OCI-LY3 (cell line): ENCODE measurements around the gene RETREG1.

Experiments
- H2AFZ ChIP-seq: fragments of 200-600, 300-600 bp; shearing (Covaris generic); 2 replicates; pipeline ENCODE4 v1.6.0; 2014; ENCODE audit warnings: antibody characterized with exemption, low read depth, low read length
- H3K27ac ChIP-seq: fragments of 200-600, 300-600 bp; sonication (generic); 2 replicates; pipeline ENCODE4 v1.5.1; 2014; ENCODE audit warnings: mild to moderate bottlenecking, low read length, moderate library complexity, mixed read lengths
- H3K27me3 ChIP-seq: fragments of 200-600, 300-600 bp; sonication (generic); 2 replicates; pipeline ENCODE4 v1.6.1; 2014; ENCODE audit warnings: low read depth, low read length, mixed read lengths
- H3K36me3 ChIP-seq: fragments of 200-600, 300-600 bp; sonication (generic); replicated peaks from 2 replicates; pipeline ENCODE3; 2014; ENCODE audit warnings: low read depth, low read length, mixed read lengths
- H3K4me1 ChIP-seq: fragments of 300-600, 200-600 bp; sonication (generic); 2 replicates; pipeline ENCODE4 v1.6.1; 2014; ENCODE audit warnings: low read length, mixed read lengths
- H3K4me2 ChIP-seq: fragments of 200-600, 300-600 bp; sonication (generic); 2 replicates; pipeline ENCODE4 v1.6.1; 2014; ENCODE audit warnings: low read length, mixed read lengths
- H3K4me3 ChIP-seq: fragments of 300-600, 200-600 bp; sonication (generic); 2 replicates; pipeline ENCODE4 v1.5.1; 2014; ENCODE audit warnings: antibody characterized with exemption, mild to moderate bottlenecking, low read length, moderate library complexity
- H3K79me2 ChIP-seq: fragments of 300-600, 200-600 bp; shearing (Covaris generic); 2 replicates; pipeline ENCODE4 v1.6.1; 2014; ENCODE audit warnings: mild to moderate bottlenecking, low read length, mixed read lengths
- H3K9ac ChIP-seq: fragments of 300-600, 200-600 bp; shearing (Covaris generic); 2 replicates; pipeline ENCODE4 v1.6.0; 2014; ENCODE audit warnings: mild to moderate bottlenecking, low read length, moderate library complexity
- H3K9me3 ChIP-seq: fragments of 200-600, 300-600 bp; shearing (Covaris generic); 2 replicates; pipeline ENCODE4 v1.6.1; 2014; ENCODE audit warnings: low read length, mixed read lengths; ENCODE audit not compliant: insufficient read depth
- H4K20me1 ChIP-seq: fragments of 200-600, 300-600 bp; sonication (generic); 2 replicates; pipeline ENCODE4 v1.6.1; 2016; ENCODE audit warnings: low read length, mixed read lengths; ENCODE audit not compliant: insufficient read depth
- CTCF ChIP-seq: fragments of 200-600, 300-600 bp; sonication (generic); IDR thresholded peaks from 2 replicates; pipeline ENCODE4 v1.5.1; 2014; ENCODE audit warnings: antibody characterized with exemption, low read length, low read depth
- EZH2phosphoT487 ChIP-seq: fragments of 200-600 bp; shearing (Covaris generic); IDR thresholded peaks from 2 replicates; pipeline ENCODE4 v1.6.1; 2018; ENCODE audit warnings: antibody characterized with exemption, mixed run types, low read depth

The RETREG1 gene

GRCh38 chr5:16554110-16554509, 62.7 kb downstream of the RETREG1 start:
- Histone ChIP-seq H3K79me2 (no peaks in the 10 kb centered on the region), H3K4me3 (no peak overlapping the region), H3K27ac (no peak overlapping the region), H3K27me3 (no peaks in the 10 kb centered on the region), H3K4me2 (no peak overlapping the region), H3K9ac (no peak overlapping the region), H3K36me3 (no peaks in the 10 kb centered on the region), H3K9me3 (no peaks in the 10 kb centered on the region), H2AFZ (no peak overlapping the region), H4K20me1 (no peaks in the 10 kb centered on the region), H3K4me1 (peaks cover 9% of the 10 kb centered on the region; the same call in 1 of the 2 replicates)
- TF ChIP-seq CTCF (no peak), EZH2phosphoT487 (no peak)

GRCh38 chr5:16552666-16553343, 64.0 kb downstream of the RETREG1 start:
- no peaks in the 10 kb centered on the region for H3K27me3 ChIP-seq
- H4K20me1 ChIP-seq = no peaks in the 10 kb centered on the region
- H3K79me2 ChIP-seq = no peaks in the 10 kb centered on the region
- no peaks in the 10 kb centered on the region for H3K9me3 ChIP-seq
- no peak overlapping the region for H3K4me2 ChIP-seq
- H3K4me1 ChIP-seq = peaks cover 9% of the 10 kb centered on the region; the same call in 1 of the 2 replicates
- H3K27ac ChIP-seq = no peak overlapping the region
- no peak overlapping the region for H2AFZ ChIP-seq
- TF ChIP-seq EZH2phosphoT487 = no peak
- peak; percentile 67 for TF ChIP-seq CTCF
- no peak overlapping the region for H3K4me3 ChIP-seq
- H3K36me3 ChIP-seq = no peaks in the 10 kb centered on the region
- no peak overlapping the region for H3K9ac ChIP-seq

- H4K20me1 ChIP-seq = no peaks in the 10 kb centered on the region
- H3K27me3 ChIP-seq = no peaks in the 10 kb centered on the region
- no peak overlapping the region for H2AFZ ChIP-seq
- H3K4me3 ChIP-seq = no peak overlapping the region
- peaks cover 9% of the 10 kb centered on the region; the same call in 1 of the 2 replicates for H3K4me1 ChIP-seq
- no peaks in the 10 kb centered on the region for H3K9me3 ChIP-seq
- no peak overlapping the region for H3K4me2 ChIP-seq
- H3K36me3 ChIP-seq = no peaks in the 10 kb centered on the region
- no peak for TF ChIP-seq CTCF
- TF ChIP-seq EZH2phosphoT487 = no peak
- no peak overlapping the region for H3K9ac ChIP-seq
- H3K27ac ChIP-seq = no peak overlapping the region
- no peaks in the 10 kb centered on the region for H3K79me2 ChIP-seq
These were observed 65.2 kb downstream of the RETREG1 start for GRCh38 chr5:16551628-16552027.

GRCh38 chr5:16550316-16550952, 66.4 kb downstream of the RETREG1 start:
- no peaks in the 10 kb centered on the region for H3K79me2 ChIP-seq
- no peaks in the 10 kb centered on the region for H3K36me3 ChIP-seq
- no peaks in the 10 kb centered on the region for H3K27me3 ChIP-seq
- no peaks in the 10 kb centered on the region for H3K9me3 ChIP-seq
- peak overlapping the region; percentile 75 for H3K4me3 ChIP-seq
- peaks cover 9% of the 10 kb centered on the region; the same call in 1 of the 2 replicates for H3K4me1 ChIP-seq
- H3K9ac ChIP-seq = no peak overlapping the region
- peak overlapping the region; percentile 78 for H3K4me2 ChIP-seq
- no peaks in the 10 kb centered on the region for H4K20me1 ChIP-seq
- peak; percentile 71 for TF ChIP-seq CTCF
- no peak for TF ChIP-seq EZH2phosphoT487
- H3K27ac ChIP-seq = no peak overlapping the region
- no peak overlapping the region for H2AFZ ChIP-seq
